A549 treated with ZK216348 at 1 μM for 4 hours (cell line): ENCODE data around the gene FAAP20. TPM values are rescaled to one million over a fixed set of nuclear protein-coding genes. Genes with fewer than 3 reads are reported as not detected.

Source experiments
- total RNA-seq: library from RNA; stranded (reverse); fragments of 200-300 nt; extraction: Qiagen RNA extraction; gene quantifications from 5 replicates; pipeline ENCODE4 v1.2.3, GENCODE V29; 2022; ENCODE audit warnings: low read depth

The FAAP20 gene
- total RNA-seq, result 27.3 to 65.5 TPM (median 52.8 TPM) in 5 replicates

GRCh38 chr1:2194319-2194897 is at the start of gene FAAP20:
FAAP20 (minus strand) TSS chr1:2194772; CDS start chr1:2194749, 23 bp downstream.

GRCh38 chr1:2228157-2228594 is 33.6 kb upstream of the FAAP20 start, which contains the start of gene SKI:
SKI (plus strand) TSS chr1:2228319; CDS start chr1:2228767, 448 bp downstream.

Other genes with a start within 250 kb of the FAAP20 start
- 0.02 to 0.07 TPM in 2 of 5 replicates, not detected in the others for gene CFAP74, start 191.0 kb downstream of the FAAP20 start, total RNA-seq
- gene GABRD, start 175.4 kb downstream of the FAAP20 start, total RNA-seq, result 0.19 to 0.83 TPM (median 0.41 TPM) in 5 replicates
- 7.0 to 11.7 TPM (median 10.3 TPM) in 5 replicates for gene PRKCZ, start 144.4 kb downstream of the FAAP20 start, total RNA-seq
- gene SKI, start 33.5 kb upstream of the FAAP20 start, total RNA-seq, result 16.8 to 27.1 TPM (median 25.8 TPM) in 5 replicates
- gene MORN1, start 196.8 kb upstream of the FAAP20 start, total RNA-seq, result 5.3 to 9.2 TPM (median 6.6 TPM) in 5 replicates
- gene RER1, start 197.1 kb upstream of the FAAP20 start, total RNA-seq, result 109 to 128 TPM (median 121 TPM) in 5 replicates
- gene PEX10, start 217.8 kb upstream of the FAAP20 start, total RNA-seq, result 14.7 to 24.3 TPM (median 22.4 TPM) in 5 replicates